Ureter (tissue), 1 donor: ENCODE results near the gene TSC22D1. TPM values are rescaled to one million over a fixed set of nuclear protein-coding genes. Genes with fewer than 3 reads are reported as not detected.

ENCODE experiments used
- DNase-seq: peaks from one replicate; pipeline ENCODE4 v3.0.0-alpha.2; 2020; ENCODE audit warnings: low spot score
- total RNA-seq: library from RNA; stranded (reverse); gene quantifications from one replicate; pipeline ENCODE4 v1.2.4, GENCODE V29; 2023
- donor health status: DM: yes; HTN: yes; CAD: no.

TSC22D1 gene
- total RNA-seq, 1 donor from 2014 or later = 162 TPM

DNA sequence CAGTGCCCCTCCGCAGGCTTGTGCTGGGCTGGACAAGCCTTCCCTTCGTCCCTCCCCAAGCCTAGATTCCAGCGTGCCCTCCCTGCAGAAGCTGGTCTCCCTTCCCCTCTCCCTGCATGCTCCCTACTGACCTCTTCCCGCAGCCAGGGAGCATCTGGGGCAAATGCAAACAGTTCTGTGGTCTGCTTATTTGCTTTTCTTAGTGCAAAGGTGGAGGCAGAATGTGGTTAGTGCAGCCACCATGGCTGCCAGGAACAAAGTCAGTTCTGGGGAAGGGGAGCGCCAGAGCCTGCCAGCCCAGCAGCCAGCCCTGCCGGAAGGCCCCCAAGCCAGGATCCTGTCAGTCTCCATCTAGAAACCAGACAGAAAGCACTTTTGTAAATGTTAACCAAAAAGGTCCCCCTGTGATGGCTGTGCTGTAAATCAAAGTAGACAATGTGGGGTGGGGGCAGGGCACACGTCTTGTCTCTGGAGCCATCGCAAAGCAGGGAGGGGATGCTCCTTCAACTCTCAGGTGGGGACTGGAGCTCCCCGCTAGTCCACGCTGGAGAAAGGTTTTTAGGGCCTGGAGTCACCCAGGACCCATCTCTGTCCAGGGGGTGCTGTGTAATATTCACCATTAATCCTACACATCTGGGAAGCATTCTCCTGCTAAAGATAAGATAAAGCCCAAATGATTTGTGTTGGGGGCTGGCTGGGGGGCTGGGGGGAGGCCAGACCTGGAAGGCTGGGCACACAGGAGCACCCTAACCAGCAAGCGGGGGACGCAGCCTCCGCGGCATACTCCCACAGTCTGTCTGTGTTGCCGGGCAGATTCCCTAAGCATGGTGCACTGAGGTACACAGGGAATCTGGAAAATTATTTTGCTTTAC, 171.6 kb downstream of the TSC22D1 start:
- DNase-seq = no peak

DNA sequence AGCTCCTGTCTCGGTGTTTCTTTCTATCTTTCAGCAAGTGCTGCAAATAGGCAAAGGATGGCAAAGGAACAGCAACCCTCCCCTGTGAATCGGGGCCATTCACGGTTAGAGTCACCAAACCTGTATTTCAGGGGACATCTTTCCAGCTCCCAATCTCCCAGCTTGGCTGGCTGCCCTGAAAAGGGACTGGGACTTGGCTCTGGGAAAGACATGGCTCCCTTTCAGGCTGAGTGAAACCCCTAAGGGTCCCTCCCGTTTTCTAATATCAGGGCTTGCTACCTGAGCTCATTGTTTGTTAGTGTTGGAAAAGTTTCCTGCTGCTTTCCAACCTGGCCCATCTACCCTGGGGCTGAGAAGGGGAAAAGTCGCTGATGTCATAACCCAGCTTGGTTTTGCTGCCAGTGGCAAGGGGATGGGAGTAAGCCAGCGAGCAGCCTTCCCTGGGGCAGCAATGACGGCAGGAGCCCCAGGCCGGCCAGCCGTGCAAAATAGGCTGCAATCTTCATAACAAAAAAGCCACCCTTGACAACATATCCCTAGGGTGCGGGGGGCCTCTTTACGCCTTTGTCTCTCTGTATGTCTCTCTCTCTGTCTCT, 172.6 kb downstream of the TSC22D1 start:
- no peak for DNase-seq

DNA sequence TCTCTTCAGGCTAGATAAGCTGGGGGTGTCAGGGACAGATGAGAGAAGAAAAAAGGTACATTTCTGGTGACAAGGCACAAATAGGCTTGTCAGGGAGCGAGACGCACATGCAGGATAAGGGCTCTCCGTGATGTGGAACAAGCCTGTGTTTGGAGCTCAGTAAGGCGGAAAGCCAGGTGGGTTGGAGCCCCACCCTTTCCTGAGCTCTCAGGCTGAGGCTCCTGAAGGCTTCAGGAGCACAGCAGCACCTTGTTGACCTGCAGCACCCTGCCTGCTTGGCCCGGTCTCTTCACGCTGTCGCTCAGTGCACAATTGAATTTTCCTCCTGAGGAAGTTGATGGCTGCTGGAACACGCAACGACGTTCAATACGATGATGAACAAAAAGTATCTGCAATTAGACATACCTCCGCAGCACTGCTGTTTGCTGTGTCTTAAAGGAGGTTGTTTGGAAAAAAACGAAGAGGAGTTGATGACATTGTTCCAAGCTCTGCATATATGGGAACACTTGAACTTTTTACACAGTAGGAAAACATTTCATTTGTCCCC, 173.2 kb downstream of the TSC22D1 start:
- DNase-seq = no peak

DNA sequence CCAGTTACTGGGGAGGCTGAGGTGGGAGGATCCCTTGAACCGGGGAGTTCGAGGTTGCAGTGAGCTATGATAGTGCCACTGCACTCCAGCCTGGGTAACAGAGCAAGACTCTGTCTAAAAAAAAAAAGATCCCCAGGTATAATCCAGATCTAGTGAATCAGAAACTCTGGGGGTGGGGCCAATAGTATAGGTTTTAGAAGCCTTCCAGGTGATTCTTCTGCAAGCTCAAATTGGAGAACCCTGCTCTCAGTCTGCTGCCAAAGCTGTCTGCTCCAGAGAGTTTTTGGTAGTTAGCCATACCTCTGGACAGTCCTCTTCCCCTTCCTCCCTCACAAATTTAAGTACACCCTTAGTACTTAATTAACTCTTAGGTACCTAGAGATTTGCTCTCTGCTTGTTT, 174.6 kb downstream of the TSC22D1 start:
- no peak for DNase-seq

DNA sequence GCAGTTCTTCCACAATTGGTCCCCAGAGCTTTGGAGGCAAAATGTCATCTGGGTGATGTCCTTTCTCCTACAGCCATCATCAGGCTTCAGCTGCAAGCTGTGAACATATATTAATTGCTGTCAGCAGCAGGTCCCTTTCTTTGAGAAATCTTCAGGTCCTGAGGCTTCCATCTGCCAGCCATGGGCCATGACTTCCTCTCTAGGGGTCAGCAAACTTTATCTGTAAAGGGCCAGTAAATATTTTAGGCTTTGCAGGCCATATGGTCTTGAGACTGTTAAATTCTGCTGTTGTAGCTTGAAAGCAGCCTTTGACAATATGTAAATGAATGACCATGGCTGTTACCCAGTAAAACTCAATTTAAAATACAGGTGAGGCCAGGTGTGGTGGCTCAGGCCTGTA, 175.4 kb downstream of the TSC22D1 start:
- no peak for DNase-seq

DNA sequence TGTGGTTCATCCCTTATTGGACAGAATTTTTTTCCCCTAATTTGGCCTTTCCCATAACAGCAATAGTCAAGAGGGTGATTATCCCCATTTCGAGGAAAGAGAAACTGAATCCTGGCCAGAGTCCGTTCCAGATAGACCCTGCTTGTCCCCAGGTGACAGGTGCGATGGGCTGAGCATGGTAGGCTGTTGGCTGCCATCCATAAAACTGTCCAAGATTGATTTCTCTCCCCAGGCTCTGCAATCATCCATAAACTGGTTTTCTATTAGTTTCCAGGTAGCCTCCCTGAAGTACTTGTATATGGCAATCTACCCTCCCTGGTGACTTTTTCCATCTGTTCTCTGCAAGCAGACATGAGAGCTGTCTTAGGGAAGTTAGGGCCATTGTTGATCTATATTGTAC, 177.1 kb downstream of the TSC22D1 start:
- DNase-seq = no peak

DNA sequence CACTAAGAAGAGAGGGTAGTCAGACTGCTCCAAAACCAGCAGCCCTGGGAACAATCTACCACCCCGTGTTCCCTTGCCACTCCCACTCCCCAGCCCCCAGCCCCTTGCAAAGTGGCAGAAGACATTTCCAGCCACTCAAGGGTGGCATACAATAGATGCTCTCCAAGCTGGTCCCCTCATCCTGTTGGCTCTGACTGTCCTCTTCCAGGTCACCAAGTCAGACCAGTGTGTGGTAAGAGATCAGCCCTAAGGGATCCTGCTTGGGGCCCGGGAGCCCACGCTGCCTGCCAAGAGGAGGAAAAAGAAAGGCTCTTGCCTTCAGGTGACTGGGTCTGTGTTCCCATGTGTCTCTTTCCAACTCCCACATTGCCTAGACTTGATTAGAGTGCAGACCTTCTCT, 177.5 kb downstream of the TSC22D1 start:
- DNase-seq = no peak

DNA sequence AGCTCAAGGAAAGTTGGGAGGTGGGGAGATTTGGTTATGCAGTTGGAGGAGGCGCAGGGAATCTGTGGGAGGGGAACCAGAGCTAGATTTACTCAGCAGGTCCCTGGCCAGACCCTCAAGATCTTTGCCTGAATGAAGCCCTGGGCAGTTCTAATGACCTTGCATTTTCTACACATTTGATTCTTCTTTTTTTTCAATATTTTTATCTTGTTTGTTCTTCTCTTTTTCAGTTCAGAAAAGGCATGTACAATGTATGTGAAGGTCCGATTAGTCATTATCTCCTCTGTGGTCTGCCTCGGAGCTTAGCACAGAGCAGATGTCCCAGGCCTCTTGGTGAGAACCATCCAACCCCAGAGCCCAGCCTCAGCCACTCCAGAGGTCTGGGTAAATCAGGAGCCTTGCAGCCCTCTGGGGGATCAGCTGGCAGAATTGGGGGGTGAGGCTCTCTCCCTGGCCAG, 178.3 kb downstream of the TSC22D1 start:
- DNase-seq = no peak

DNA sequence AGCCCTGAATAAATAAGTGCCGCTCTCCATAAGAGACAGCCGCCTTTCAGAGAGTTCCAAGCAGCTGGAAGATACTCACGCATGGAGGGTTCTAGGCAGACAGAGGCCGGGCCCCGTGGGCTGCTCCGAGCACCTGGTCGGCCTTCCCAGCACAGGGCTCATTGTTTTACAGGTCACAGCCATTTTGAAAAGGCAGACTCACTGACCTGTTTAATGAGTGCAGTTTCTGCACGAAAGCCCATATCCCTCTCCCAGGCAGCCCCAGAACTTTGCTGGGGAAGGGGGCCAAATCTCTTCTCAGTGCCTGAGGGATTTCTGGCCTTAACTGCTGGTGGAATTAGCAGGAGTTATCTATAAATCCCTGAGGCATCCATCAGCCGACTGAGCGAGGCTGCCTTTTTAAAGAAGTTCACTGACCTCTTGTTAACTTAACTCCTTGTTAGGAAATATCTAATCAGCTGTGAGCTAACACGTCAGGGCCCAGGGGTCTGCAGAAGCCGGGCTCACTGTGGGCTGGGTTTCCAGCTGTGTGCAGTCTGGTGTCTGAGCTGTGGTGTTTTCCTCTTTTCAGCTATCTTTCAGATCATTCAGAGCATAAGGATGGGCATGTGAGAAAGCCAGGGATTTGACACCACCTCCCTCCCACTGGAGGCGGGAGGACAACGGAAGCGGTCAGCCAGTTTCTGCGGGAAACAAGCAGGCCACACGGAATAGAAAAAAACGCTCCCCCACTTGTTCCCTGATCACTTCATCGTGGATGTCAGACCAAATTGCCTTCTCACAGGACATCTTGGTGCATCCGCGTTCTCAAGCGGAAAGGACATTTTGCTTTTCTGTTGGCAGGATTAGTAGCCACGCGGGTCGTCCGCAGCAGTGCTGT, 179.2 kb downstream of the TSC22D1 start:
- no peak for DNase-seq

DNA sequence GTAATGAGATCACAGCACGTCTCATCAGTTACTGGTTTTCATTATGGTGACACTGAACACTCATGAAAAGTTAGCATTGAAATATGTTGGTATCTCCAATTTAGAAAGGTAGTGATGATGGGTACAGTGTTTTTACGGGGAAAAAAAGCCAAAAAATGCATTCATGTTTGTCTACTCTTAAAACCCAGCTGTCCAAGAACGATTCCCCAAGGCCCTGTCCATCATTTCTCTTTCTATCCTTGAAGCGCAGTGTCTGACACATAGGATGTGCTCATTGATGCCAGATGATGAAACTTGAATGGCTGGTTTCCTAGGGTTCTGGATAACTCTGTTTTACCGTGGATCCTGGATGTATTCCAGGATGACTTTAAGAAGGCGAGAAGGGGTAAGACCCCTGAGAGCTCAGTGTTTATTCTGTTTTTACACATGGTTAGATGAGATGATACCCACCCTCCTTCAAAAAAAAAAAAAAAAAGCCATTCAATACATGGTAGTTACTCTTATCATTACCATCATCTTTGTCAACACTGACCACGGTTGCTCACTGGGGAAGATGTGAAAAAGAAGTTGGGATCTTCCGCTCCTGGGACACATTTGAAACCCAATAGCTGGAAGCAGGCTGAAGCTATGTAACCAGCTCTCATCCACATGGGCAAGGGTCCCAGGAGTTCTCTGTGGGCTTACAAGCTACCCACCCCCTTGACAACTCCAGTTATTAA, 180.0 kb downstream of the TSC22D1 start:
- no peak for DNase-seq

DNA sequence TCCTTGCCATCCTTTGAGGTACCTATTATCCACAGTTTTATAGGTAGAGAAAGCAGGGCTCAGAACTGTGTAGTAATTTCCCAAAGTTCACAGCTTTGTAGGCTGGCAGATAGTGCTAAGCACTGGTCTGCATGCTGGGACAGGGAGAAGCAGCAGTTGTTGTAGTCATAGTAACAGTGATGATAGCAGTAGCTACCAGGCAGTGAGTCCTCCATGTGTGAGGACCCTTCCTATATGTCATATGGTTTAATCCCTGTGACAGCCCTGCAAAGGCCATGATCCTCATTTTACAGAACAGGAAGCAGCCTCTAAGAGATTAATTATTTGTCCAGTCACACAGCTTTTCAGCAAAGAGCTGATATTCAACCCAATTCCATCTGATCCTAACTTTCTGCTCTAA, 181.5 kb downstream of the TSC22D1 start:
- no peak for DNase-seq

DNA sequence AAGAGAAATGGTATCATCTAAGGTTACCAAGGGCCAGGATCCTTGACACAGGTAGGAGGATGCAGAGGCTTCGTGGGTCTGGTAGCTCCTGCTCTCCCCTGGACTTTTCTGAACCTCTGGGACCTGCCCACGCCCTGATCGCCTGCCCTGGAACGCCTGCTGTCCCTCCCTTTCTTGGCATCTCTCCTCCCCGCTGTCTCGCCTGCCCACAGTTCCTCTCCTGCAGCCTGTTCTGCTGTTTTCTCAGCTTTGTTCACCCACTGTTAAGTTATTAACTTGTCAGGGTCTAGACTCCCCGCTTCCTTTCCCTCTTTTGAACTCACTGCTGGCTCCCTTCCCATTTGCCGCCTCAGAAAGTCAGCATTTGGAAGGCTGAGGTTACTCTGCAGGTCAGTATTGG, 182.7 kb downstream of the TSC22D1 start:
- no peak for DNase-seq

DNA sequence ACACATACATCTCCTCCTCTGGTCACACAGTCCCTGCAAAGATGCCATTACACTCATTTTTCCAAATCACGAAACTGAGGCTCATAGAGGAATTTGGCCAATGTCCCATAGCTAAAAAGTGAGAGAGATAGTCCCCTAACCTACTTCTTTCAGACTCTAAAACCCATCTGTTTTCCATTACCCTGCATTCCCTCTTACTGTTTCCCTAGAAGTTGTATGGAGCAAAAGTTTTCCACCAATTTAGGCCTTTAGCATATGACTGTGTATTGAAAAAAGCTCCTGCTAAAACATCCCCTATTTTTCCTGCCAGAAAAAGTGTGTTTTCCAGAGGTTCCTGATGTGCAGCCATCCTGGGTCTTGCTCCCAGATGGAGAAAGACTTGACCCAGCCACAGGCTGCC, 186.3 kb downstream of the TSC22D1 start:
- no peak for DNase-seq

DNA sequence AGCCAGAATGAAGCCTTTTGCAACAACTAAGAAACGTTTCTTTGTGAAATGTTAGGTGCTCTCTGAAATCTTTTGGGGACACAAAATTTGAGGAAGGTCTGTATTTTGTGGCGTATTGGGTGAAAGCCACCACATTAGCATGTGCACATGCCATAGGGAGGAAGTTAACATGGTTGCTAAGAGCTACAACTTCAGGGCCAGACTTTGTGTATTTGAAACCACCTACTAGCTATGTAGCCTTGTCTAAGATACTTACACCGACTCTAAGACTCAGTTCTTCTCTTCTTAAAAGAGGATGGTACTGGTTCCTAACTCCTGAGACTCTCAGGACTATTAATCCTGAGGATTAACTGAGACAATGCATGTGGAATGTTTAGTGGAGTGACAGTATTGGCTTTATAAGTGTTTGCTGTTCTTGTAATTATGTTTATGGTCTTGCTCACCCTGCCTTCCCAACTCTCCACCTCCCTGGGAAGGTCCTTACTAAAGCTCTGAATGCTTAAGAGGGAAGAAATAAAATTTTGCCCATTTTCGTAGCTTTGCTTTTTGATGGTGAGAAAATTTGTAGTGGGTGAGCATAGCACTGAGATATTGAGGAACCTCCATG, 187.0 kb downstream of the TSC22D1 start:
- no peak for DNase-seq

DNA sequence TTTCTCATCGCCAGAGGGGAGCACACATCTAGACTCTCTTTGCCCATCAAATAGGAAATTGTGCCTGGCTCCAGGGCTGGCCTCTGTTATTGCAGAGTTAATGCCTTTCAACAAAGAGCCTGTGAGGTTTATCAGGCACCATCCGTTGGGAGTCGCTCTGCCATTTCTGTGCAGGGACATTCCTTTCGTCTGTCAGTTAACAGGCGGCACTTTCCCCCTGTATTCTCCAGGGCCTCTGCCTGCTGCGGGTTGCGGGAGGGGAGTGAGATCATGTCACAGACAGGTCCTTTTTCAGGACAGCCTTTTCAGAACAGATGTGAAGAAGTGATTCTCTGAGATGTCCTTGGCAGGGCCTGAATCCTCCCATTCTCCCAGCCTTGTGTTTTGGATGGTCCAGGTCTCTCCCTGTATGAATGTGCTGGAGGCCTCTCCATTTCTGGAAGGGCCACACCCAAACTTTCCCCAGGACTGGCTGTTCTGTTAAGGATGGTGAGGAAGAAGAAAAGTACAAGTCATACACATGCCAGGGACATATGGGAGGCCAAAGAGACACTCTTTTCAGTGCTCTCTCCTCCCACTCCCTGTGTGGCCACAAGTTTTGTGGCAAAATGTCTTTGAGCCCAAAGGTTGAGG, 187.6 kb downstream of the TSC22D1 start:
- DNase-seq = no peak

DNA sequence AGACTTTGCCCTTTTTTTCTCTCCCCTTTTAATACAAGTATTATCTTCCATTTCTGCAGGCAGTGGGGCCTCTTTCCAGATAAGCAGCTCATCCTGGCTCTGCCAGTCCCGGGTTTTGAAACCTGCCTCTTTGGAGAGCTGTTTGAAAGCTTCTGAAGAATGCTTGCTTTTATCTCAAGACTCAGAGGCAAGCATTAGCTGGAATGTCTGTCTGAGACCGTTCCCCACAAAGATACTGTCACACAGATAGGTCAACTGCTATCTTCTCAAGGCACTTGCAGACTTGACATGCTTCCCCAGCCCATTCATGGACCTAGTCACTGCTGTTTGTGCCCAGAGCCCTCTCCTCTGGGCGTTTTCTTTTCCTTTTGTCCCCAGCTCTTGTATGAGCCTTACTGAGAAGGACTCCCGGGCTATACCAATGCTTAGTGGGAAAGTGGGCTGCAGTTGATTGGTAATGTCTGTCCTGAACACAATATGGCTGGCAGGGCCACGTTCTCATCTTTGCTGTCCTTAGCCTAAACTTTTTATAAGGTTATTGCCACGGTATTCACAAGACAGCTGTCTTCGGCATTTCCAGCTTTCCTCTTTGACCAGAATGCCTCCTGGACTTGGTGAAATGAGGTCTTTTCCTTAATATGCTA, 189.1 kb downstream of the TSC22D1 start:
- no peak for DNase-seq

DNA sequence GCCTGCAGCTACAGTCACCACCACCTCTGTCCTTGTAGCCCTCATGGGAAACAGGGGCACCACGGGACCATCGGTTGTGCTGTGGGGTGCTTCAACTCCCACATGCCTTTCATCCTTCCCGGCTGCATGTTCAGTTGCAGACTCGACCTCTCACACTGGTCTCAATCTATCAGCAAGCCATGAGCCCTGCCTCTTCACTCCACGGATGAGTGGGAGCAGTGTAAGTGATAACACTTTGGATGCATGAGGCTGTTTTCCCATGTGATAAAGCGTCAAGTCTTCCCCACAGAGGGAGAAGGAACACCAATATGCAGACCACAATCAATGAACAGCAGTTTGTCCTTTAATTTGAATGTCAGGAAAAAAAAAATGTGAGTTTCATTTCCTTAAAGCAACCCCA, 190.3 kb downstream of the TSC22D1 start:
- no peak for DNase-seq

DNA sequence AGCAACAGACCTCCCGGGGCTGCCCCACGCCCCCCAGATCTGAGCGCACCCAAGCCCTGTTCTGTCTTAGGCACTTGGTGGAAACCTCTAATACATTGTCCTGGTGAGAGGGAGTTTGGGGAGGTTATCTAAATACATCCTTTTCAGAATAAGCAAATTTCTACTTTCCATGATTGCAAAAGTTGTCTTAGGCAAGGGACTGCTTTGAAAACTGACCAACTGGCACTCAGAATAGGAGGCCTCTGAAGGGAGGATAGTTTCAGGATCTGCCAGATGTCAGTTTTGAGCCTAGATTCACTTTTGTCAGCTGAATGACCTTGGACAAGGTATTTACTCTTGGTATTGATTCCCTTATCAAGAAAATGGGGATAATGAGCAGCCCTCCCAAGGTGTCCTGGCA, 190.7 kb downstream of the TSC22D1 start:
- DNase-seq = no peak

DNA sequence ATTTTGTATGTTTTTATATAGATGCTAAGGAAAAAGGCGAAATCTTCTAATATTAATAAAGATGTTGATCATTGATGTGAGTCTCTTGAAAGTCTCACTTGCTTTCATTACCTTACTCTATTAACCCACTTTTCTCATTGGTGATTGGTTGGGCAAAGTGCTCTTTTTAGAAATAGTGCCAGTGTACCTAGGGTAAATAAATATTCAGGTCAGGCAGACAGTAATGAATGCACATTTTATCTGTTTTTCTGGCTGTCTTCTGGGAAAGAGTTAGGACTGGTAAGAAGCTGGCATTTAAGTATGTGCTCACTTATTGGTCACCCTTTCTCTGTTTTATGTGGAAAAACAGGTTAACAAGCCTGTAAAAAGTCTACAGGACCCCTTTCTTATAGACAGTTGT, 191.4 kb downstream of the TSC22D1 start:
- no peak for DNase-seq

DNA sequence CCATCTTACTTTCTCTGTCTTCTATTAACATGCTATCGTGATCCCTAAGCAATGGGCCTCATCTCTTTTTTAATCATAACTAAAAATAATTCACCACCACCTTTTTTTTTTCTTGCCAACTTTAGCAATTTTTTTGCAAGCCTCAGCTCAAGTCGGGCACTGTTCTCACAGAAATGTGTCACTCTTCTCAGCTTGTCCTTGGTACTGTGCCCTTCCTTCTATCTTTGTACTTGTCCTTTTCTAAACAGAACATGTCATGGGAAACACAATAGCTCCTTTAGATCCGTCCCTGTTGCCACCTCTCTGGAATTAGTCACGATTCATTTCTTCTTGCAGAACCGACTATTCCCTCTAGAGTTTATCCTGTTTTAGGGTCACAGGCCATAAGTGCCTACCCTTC, 192.2 kb downstream of the TSC22D1 start:
- DNase-seq = no peak
